HCT116 (cell line): Measurements from ENCODE around the gene DAGLA. TPM values are rescaled to one million over a fixed set of nuclear protein-coding genes. Genes with fewer than 3 reads are reported as not detected.

Source experiments
- ATAC-seq: fragments of 200-7000 bp; cut with Tn5 transposase; 2 replicates; pipeline ENCODE4 v1.9.1; 2020; ENCODE audit warnings: mild to moderate bottlenecking, moderate library complexity
- BruUV-seq: library from RNA; stranded (reverse); fragments of 400-500 nt; replicated peaks from 2 replicates; lab custom pipeline; 2021; lab: Mats Ljungman, UMichigan
- CTCF ChIA-PET: fragments of 300-600 bp; sonication (Branson Sonifier 250); formaldehyde crosslinking; loops from one replicate; lab custom pipeline; 2021; ENCODE audit warnings: antibody characterized with exemption; lab: Charles Lee
- POLR2A ChIA-PET: fragments of 300-600, 350-600 bp; sonication (Branson Sonifier 250); formaldehyde crosslinking; loops from one replicate; lab custom pipeline; 2021; ENCODE audit warnings: antibody characterized with exemption; lab: Charles Lee
- RAD21 ChIA-PET, 2 experiments: fragments of 300-600 bp; sonication (Branson Sonifier 250); formaldehyde crosslinking; loops; one replicate each; lab custom pipeline; 2023; ENCODE audit warnings: low total read pairs in 2 of 2; ENCODE audit not compliant: uncharacterized antibody in 2 of 2, unreplicated experiment in 2 of 2, low non-redundant PET in 1 of 2; lab: Charles Lee
- DNase-seq: peaks from one replicate; pipeline ENCODE4 v3.0.0-alpha.2; 2010; ENCODE audit warnings: low read depth, low spot score
- H2AFZ ChIP-seq: fragments of 200-600 bp; shearing (Covaris generic), sonication (generic); 2 replicates; pipeline ENCODE4 v1.6.1; 2017; ENCODE audit warnings: low read depth, mixed run types, mixed read lengths, antibody characterized with exemption, low read length; ENCODE audit not compliant: poor library complexity, severe bottlenecking
- H3K27ac ChIP-seq: 2 replicates; pipeline ENCODE4 v1.5.1; 2012; ENCODE audit warnings: low read depth, low read length
- H3K27me3 ChIP-seq: fragments of 200-600 bp; sonication (generic); 2 replicates; pipeline ENCODE4 v1.6.1; 2016; ENCODE audit warnings: mixed run types, low read length, mixed read lengths; ENCODE audit not compliant: insufficient read depth
- H3K36me3 ChIP-seq, 2 experiments: fragments of 200-500 bp in 1 of 2; fragments of 200-600 bp in 1 of 2; sonication (Bioruptor generic) in 1 of 2; sonication (generic) in 1 of 2; 2 replicates each; pipeline versions ENCODE4 v1.5.1 to v1.6.1; 2014 to 2016; ENCODE audit warnings: low read length in 2 of 2, inconsistent platforms in 1 of 2, mixed read lengths in 1 of 2, mixed run types in 1 of 2; ENCODE audit not compliant: insufficient read depth in 2 of 2, control insufficient read depth in 1 of 2
- H3K4me1 ChIP-seq, 2 experiments: fragments of 200-600 bp in 1 of 2; sonication (generic) in 1 of 2; 2 replicates each; pipeline versions ENCODE4 v1.5.1 to v1.6.1; 2012 to 2017; ENCODE audit warnings: low read length in 2 of 2, inconsistent platforms in 1 of 2, mild to moderate bottlenecking in 1 of 2, mixed read lengths in 1 of 2, mixed run types in 1 of 2, moderate library complexity in 1 of 2; ENCODE audit not compliant: insufficient read depth in 2 of 2, control insufficient read depth in 1 of 2
- H3K4me2 ChIP-seq: fragments of 200-600 bp; sonication (generic); 2 replicates; pipeline ENCODE4 v1.6.1; 2017; ENCODE audit warnings: mixed run types, low read length, mixed read lengths
- H3K4me3 ChIP-seq, 2 experiments: fragments of 200-600 bp in 1 of 2; sonication (generic) in 1 of 2; replicated peaks in 1 of 2; 2 replicates each; pipeline ENCODE4 v1.5.1; 2011 to 2016; ENCODE audit warnings: low read length in 2 of 2, control low read depth in 1 of 2, low read depth in 1 of 2, mild to moderate bottlenecking in 1 of 2, mixed read lengths in 1 of 2, mixed run types in 1 of 2
- H3K79me2 ChIP-seq: fragments of 200-600 bp; sonication (generic); 2 replicates; pipeline ENCODE4 v1.6.1; 2017; ENCODE audit warnings: mild to moderate bottlenecking, mixed run types, low read length, moderate library complexity, mixed read lengths; ENCODE audit not compliant: insufficient read depth
- H3K9ac ChIP-seq: fragments of 200-600 bp; sonication (generic); 2 replicates; pipeline ENCODE4 v1.6.1; 2016; ENCODE audit warnings: low read length, mixed read lengths
- H3K9me2 ChIP-seq: fragments of 200-600 bp; sonication (generic), shearing (Covaris generic); 2 replicates; pipeline ENCODE4 v1.6.1; 2017; ENCODE audit warnings: mixed run types, mild to moderate bottlenecking, moderate library complexity; ENCODE audit not compliant: insufficient read depth
- H3K9me3 ChIP-seq, 2 experiments: fragments of 200-500 bp in 1 of 2; fragments of 200-600 bp in 1 of 2; sonication (Bioruptor generic) in 1 of 2; sonication (generic) in 1 of 2; 2 replicates each; pipeline ENCODE4 v1.6.1; 2014 to 2017; ENCODE audit warnings: low read length in 2 of 2, mixed read lengths in 2 of 2, inconsistent platforms in 1 of 2, low read depth in 1 of 2, mild to moderate bottlenecking in 1 of 2, mixed run types in 1 of 2, moderate library complexity in 1 of 2; ENCODE audit not compliant: control insufficient read depth in 1 of 2, insufficient read depth in 1 of 2
- H4K20me1 ChIP-seq: fragments of 200-600 bp; sonication (generic), shearing (Covaris generic); 2 replicates; pipeline ENCODE4 v1.6.1; 2017; ENCODE audit warnings: mixed run types, mild to moderate bottlenecking, moderate library complexity; ENCODE audit not compliant: insufficient read depth
- CBX3 ChIP-seq: IDR thresholded peaks from 2 replicates; pipeline ENCODE4 v1.6.1; 2012; ENCODE audit warnings: low read depth
- CEBPB ChIP-seq: IDR thresholded peaks from 2 replicates; pipeline ENCODE4 v1.6.1; 2012; ENCODE audit warnings: low read depth
- EGR1 ChIP-seq: IDR thresholded peaks from 2 replicates; pipeline ENCODE4 v1.6.1; 2012; ENCODE audit warnings: low read depth
- EZH2 ChIP-seq: fragments of 200-600 bp; sonication (generic); IDR thresholded peaks from 2 replicates; pipeline ENCODE4 v1.6.1; 2017; ENCODE audit warnings: antibody characterized with exemption, mixed run types
- EZH2phosphoT487 ChIP-seq: fragments of 200-600 bp; IDR thresholded peaks from 2 replicates; pipeline ENCODE4 v1.6.1; 2018; ENCODE audit warnings: antibody characterized with exemption, borderline replicate concordance
- JUND ChIP-seq: IDR thresholded peaks from 2 replicates; pipeline ENCODE4 v1.6.1; 2012
- POLR2A ChIP-seq: IDR thresholded peaks from 2 replicates; pipeline ENCODE4 v1.7.0; 2011; ENCODE audit warnings: borderline replicate concordance; ENCODE audit not compliant: insufficient read depth, insufficient read length; ENCODE audit errors: extremely low read depth
- SIN3A ChIP-seq: IDR thresholded peaks from 2 replicates; pipeline ENCODE4 v1.6.1; 2012; ENCODE audit warnings: low read depth
- SP1 ChIP-seq: IDR thresholded peaks from 2 replicates; pipeline ENCODE4 v1.6.1; 2012; ENCODE audit warnings: low read depth
- SRF ChIP-seq: IDR thresholded peaks from 2 replicates; pipeline ENCODE4 v1.6.1; 2012; ENCODE audit warnings: low read depth
- ZFX ChIP-seq: fragments of 450-650 bp; IDR thresholded peaks from 2 replicates; pipeline ENCODE4 v1.6.1; 2017
- intact Hi-C: fragments of 100-400 bp; cut with micrococcal nuclease; formaldehyde crosslinking; loops from 2 replicates; pipeline ENCODE4 v1.10.0; 2022
- total RNA-seq: library from RNA; stranded (reverse); gene quantifications from one replicate; pipeline ENCODE4 v1.2.1, GENCODE V29; 2021; ENCODE audit not compliant: unreplicated experiment
- TF ChIP-seq, protein P1 (sequence below): IDR thresholded peaks from 2 replicates; pipeline ENCODE4 v1.6.1; 2012
- TF ChIP-seq, protein P2 (sequence below), 3 experiments: fragments of 200-600 bp in 1 of 3; sonication (generic) in 1 of 3; IDR thresholded peaks in 2 of 3; conservative IDR thresholded peaks in 1 of 3; 2 replicates each; pipeline ENCODE4 v1.5.1; 2012 to 2017; ENCODE audit warnings: low read depth in 2 of 3, low read length in 2 of 3, antibody characterized with exemption in 1 of 3, borderline replicate concordance in 1 of 3, control low read depth in 1 of 3, mild to moderate bottlenecking in 1 of 3, mixed read lengths in 1 of 3, mixed run types in 1 of 3, moderate library complexity in 1 of 3; ENCODE audit not compliant: insufficient read depth in 1 of 3

DAGLA gene
- total RNA-seq, 1 experiment from 2014 or later: 2.7 TPM

DNA sequence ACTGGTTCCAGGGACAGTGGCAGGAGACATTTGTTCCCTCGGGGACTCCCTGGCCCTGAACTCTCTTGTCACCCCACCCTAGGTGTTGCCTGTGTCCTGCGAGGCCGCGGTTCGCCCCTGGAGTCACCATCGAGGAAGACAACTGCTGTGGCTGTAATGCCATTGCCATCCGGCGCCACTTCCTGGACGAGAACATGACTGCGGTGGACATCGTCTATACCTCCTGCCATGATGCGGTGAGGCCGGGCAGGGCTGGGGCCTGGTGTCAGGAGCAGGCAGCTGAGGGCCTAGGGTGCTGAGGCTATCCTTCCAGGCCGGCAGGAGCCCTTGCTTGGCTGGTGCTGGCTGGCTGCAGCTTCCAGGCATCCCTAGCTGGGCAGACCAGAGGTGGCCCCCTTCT, 54.6 kb downstream of the DAGLA start:
- intact Hi-C loops: no loop called here
- no peaks in the 10 kb centered on the region for H3K27me3 ChIP-seq
- no peaks in the 10 kb centered on the region for H3K79me2 ChIP-seq
- no peak for DNase-seq
- TF ChIP-seq SRF (no peak), ZFX (no peak), EZH2 (no peak)
- no peak overlapping the region for H3K9ac ChIP-seq
- H3K4me1 ChIP-seq: peaks cover 16 to 29% of the 10 kb centered on the region in 2 experiments
- BruUV-seq: no TSS peak
- no peaks in the 10 kb centered on the region for H4K20me1 ChIP-seq
- no peak overlapping the region for H3K27ac ChIP-seq
- POLR2A ChIA-PET: no interaction called here
- H3K9me2 ChIP-seq: no peaks in the 10 kb centered on the region
- ATAC-seq: no peak
- H3K9me3 ChIP-seq: no peaks in the 10 kb centered on the region
- RAD21 ChIA-PET: no interaction called here
- no peaks in the 10 kb centered on the region for H3K36me3 ChIP-seq
- no peak overlapping the region for H2AFZ ChIP-seq
- H3K4me2 ChIP-seq: no peak overlapping the region
- no peak overlapping the region for H3K4me3 ChIP-seq
- CTCF ChIA-PET: interaction anchor here (0.6 kb wide), 1 partner anchor 203 kb away, joined by 3 read pairs; no protein-coding TSS in a partner anchor

DNA sequence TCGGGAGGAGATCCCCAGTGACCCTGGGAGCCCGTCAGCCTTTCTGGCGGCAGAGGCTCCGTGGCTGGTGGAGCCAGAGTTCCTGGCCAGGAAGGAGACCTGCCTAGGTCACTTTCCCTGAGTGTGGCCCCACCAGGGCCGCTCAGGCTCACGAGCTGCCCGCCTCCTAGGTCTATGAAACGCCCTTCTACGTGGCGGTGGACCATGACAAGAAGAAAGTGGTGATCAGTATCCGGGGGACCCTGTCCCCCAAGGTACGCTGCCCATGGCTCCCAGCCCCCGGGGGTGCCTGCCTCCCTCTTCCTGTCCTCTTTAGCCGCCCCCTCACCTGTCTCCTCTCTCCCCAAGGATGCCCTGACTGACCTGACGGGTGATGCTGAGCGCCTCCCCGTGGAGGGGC, 55.2 kb downstream of the DAGLA start:
- intact Hi-C loops: no loop called here
- DNase-seq (no peak), ATAC-seq (no peak)
- Histone ChIP-seq H4K20me1 (no peaks in the 10 kb centered on the region), H3K4me1 (peaks cover 10 to 23% of the 10 kb centered on the region in 2 experiments), H3K79me2 (no peaks in the 10 kb centered on the region), H3K27me3 (no peaks in the 10 kb centered on the region), H3K9me3 (no peaks in the 10 kb centered on the region), H3K4me2 (no peak overlapping the region), H3K9me2 (no peaks in the 10 kb centered on the region), H2AFZ (no peak overlapping the region), H3K27ac (no peak overlapping the region), H3K4me3 (no peak overlapping the region), H3K36me3 (no peaks in the 10 kb centered on the region), H3K9ac (no peak overlapping the region)
- no TSS peak for BruUV-seq
- RAD21 ChIA-PET: no interaction called here
- TF ChIP-seq SP1 (no peak), SRF (no peak), CBX3 (no peak), JUND (no peak), CEBPB (no peak), ZFX (no peak), EGR1 (no peak), SIN3A (no peak), POLR2A (no peak), EZH2phosphoT487 (no peak), EZH2 (no peak)
- TF ChIP-seq, protein P1, sequence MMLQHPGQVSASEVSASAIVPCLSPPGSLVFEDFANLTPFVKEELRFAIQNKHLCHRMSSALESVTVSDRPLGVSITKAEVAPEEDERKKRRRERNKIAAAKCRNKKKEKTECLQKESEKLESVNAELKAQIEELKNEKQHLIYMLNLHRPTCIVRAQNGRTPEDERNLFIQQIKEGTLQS: no peak
- TF ChIP-seq, protein P2, sequence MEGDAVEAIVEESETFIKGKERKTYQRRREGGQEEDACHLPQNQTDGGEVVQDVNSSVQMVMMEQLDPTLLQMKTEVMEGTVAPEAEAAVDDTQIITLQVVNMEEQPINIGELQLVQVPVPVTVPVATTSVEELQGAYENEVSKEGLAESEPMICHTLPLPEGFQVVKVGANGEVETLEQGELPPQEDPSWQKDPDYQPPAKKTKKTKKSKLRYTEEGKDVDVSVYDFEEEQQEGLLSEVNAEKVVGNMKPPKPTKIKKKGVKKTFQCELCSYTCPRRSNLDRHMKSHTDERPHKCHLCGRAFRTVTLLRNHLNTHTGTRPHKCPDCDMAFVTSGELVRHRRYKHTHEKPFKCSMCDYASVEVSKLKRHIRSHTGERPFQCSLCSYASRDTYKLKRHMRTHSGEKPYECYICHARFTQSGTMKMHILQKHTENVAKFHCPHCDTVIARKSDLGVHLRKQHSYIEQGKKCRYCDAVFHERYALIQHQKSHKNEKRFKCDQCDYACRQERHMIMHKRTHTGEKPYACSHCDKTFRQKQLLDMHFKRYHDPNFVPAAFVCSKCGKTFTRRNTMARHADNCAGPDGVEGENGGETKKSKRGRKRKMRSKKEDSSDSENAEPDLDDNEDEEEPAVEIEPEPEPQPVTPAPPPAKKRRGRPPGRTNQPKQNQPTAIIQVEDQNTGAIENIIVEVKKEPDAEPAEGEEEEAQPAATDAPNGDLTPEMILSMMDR (IDR thresholded peaks at IDR 0.05 in 2 of 3, conservative IDR thresholded peaks at IDR 0.05 in 1 of 3; ENCODE audit: borderline replicate concordance in 1 of 3, insufficient read depth in 1 of 3, low read depth in 2 of 3, low read length in 2 of 3): no peak
- CTCF ChIA-PET: no interaction called here
- POLR2A ChIA-PET: no interaction called here
